SK-N-SH (cell line): Measurements from ENCODE around the gene ETV6.

ENCODE experiments used
- EP300 ChIP-seq, 2 experiments: IDR thresholded peaks; 2 replicates each; pipeline versions ENCODE4 v1.4.0 to v1.6.1; 2012; ENCODE audit warnings: borderline replicate concordance in 1 of 2, low read depth in 1 of 2, low read length in 1 of 2
- GATA2 ChIP-seq: sonication (generic); formaldehyde crosslinking; IDR thresholded peaks from 2 replicates; pipeline ENCODE4 v1.5.0; 2020; ENCODE audit warnings: mild to moderate bottlenecking, missing genetic modification reagents
- MXI1 ChIP-seq: IDR thresholded peaks from 2 replicates; pipeline ENCODE4 v1.6.1; 2012; ENCODE audit warnings: mild to moderate bottlenecking, low read depth, low read length, improper control_type of control experiment
- POLR2AphosphoS5 ChIP-seq: IDR thresholded peaks from 2 replicates; pipeline ENCODE4 v1.6.1; 2012; ENCODE audit warnings: low read depth, low read length
- RAD21 ChIP-seq: IDR thresholded peaks from 2 replicates; pipeline ENCODE4 v1.6.1; 2012; ENCODE audit warnings: mild to moderate bottlenecking, low read length
- RXRA ChIP-seq: IDR thresholded peaks from 2 replicates; pipeline ENCODE4 v1.4.0; 2012; ENCODE audit warnings: low read depth, mild to moderate bottlenecking, borderline replicate concordance
- SIN3A ChIP-seq: IDR thresholded peaks from 2 replicates; pipeline ENCODE4 v1.6.1; 2012; ENCODE audit warnings: low read depth, mild to moderate bottlenecking, low read length, moderate library complexity, borderline replicate concordance
- SMC3 ChIP-seq: IDR thresholded peaks from 2 replicates; pipeline ENCODE4 v1.6.1; 2012; ENCODE audit warnings: low read depth, low read length, improper control_type of control experiment
- TAF1 ChIP-seq: IDR thresholded peaks from 2 replicates; pipeline ENCODE4 v1.6.1; 2012; ENCODE audit warnings: low read depth, mild to moderate bottlenecking, low read length, moderate library complexity, borderline replicate concordance
- YY1 ChIP-seq: IDR thresholded peaks from 2 replicates; pipeline ENCODE4 v1.4.0; 2012; ENCODE audit warnings: low read depth, mild to moderate bottlenecking
- TF ChIP-seq, protein P1 (sequence below): fragments of 200-600 bp; sonication (generic); IDR thresholded peaks from 2 replicates; pipeline ENCODE4 v1.6.1; 2017; ENCODE audit warnings: antibody characterized with exemption, mild to moderate bottlenecking, moderate library complexity
- TF ChIP-seq, protein P2 (sequence below): fragments of 150-350 bp; IDR thresholded peaks from 2 replicates; pipeline ENCODE4 v1.6.1; 2017; ENCODE audit warnings: antibody characterized with exemption, low read length, low read depth, borderline replicate concordance

DNA sequence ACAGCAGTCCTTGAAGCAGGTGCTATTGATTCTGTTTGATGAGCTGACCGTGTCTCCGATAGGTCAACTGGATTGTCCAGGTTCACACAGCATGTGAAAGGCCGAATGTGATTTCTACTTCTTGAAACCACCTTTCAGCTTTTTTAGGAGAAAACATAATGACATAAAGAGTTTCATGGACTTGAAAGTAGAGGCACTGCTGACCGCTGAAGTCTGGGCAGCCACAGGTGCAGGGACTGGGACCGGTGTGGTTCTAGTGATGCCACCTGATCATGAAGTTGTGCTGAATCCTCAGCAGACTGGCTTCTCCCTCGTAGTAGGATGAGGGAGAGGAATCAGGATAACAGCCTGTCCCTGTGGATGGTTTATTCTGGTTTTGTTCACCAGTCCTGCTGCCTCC, 108.1 kb downstream of the ETV6 start:
- TF ChIP-seq EP300 (IDR thresholded peaks at IDR 0.05; ENCODE audit: borderline replicate concordance in 1 of 2, low read depth in 1 of 2, low read length in 1 of 2) (no peak), TAF1 (no peak), MXI1 (no peak), SIN3A (no peak), POLR2AphosphoS5 (no peak), RXRA (no peak), RAD21 (no peak), GATA2 (CRISPR knock-in tag) (no peak), SMC3 (no peak), YY1 (no peak)
- TF ChIP-seq, protein P1, sequence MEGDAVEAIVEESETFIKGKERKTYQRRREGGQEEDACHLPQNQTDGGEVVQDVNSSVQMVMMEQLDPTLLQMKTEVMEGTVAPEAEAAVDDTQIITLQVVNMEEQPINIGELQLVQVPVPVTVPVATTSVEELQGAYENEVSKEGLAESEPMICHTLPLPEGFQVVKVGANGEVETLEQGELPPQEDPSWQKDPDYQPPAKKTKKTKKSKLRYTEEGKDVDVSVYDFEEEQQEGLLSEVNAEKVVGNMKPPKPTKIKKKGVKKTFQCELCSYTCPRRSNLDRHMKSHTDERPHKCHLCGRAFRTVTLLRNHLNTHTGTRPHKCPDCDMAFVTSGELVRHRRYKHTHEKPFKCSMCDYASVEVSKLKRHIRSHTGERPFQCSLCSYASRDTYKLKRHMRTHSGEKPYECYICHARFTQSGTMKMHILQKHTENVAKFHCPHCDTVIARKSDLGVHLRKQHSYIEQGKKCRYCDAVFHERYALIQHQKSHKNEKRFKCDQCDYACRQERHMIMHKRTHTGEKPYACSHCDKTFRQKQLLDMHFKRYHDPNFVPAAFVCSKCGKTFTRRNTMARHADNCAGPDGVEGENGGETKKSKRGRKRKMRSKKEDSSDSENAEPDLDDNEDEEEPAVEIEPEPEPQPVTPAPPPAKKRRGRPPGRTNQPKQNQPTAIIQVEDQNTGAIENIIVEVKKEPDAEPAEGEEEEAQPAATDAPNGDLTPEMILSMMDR: no peak
- TF ChIP-seq, protein P2, sequence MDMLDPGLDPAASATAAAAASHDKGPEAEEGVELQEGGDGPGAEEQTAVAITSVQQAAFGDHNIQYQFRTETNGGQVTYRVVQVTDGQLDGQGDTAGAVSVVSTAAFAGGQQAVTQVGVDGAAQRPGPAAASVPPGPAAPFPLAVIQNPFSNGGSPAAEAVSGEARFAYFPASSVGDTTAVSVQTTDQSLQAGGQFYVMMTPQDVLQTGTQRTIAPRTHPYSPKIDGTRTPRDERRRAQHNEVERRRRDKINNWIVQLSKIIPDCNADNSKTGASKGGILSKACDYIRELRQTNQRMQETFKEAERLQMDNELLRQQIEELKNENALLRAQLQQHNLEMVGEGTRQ: no peak
